HEK293T (cell line): ENCODE data around the gene ACP5.

ENCODE experiments used
- BHLHE40 ChIP-seq: fragments of 450-650 bp; IDR thresholded peaks from 2 replicates; pipeline ENCODE4 v1.6.1; 2016; ENCODE audit warnings: mild to moderate bottlenecking, moderate library complexity, borderline replicate concordance
- ELF4 ChIP-seq: fragments of 450-650 bp; IDR thresholded peaks from 2 replicates; pipeline ENCODE4 v1.6.1; 2017; ENCODE audit warnings: antibody characterized with exemption
- FOXA1 ChIP-seq: fragments of 450-650 bp; IDR thresholded peaks from 2 replicates; pipeline ENCODE4 v1.6.1; 2016; ENCODE audit warnings: mild to moderate bottlenecking
- HDGF ChIP-seq: fragments of 450-650 bp; IDR thresholded peaks from 2 replicates; pipeline ENCODE4 v1.6.1; 2017; ENCODE audit warnings: antibody characterized with exemption, borderline replicate concordance
- SP1 ChIP-seq: fragments of 450-650 bp; IDR thresholded peaks from 2 replicates; pipeline ENCODE4 v1.6.1; 2017
- TARDBP ChIP-seq: fragments of 450-650 bp; IDR thresholded peaks from 2 replicates; pipeline ENCODE4 v1.6.1; 2016

DNA sequence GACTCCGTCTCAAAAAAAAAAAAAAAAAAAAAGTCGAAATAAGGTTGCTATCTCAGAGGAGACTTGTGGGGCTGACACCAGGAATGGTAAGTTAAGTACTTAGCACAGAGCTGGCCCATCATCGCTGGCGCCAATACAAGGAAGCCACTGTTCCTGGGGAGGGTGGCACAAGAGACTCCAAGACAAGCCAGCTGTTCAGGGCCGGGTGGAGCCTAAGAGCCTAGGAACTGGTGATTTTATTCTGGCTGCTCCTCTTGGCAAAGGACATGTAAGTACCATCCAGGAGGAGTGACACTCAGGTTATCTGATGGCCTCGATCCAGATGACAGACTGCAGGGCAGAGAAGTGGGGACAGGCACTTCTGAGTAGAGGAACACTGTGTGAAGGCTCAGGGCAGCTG, 22.2 kb downstream of the ACP5 start:
- TF ChIP-seq TARDBP (no peak), ELF4 (no peak), FOXA1 (no peak), BHLHE40 (no peak), HDGF (no peak), SP1 (no peak)
